Adipose tissue (tissue), 3 donors: ENCODE data around the gene CDC42BPB. TPM values are rescaled to one million over a fixed set of nuclear protein-coding genes. Genes with fewer than 3 reads are reported as not detected.

ENCODE experiments used
- H3K27ac ChIP-seq: one replicate; pipeline ENCODE4 v1.5.1; 2013; ENCODE audit warnings: low read depth, low read length
- WGBS, 3 donors: extraction: QIAGEN DNeasy Blood & Tissue Kit; methylation state at CpG; one replicate each; pipeline ENCODE4 v1.1.7; 2013; 5-methylcytosine and 5-hydroxymethylcytosine counted together
- polyA plus RNA-seq, 3 donors: library from polyadenylated mRNA; stranded (reverse); fragments of 200-250 nt; gene quantifications; one replicate each; pipeline ENCODE4 v1.2.3, GENCODE V29; 2013
- donor health status: healthy with polysubstance abuse.
- donor health status: Bipolar disorder and iron deficiency.
- donor health status: healthy.

The CDC42BPB gene
- polyA plus RNA-seq, 3 donors = 22.8 to 53.5 (median 39.0) TPM

- 76 to 90% (median 82%) methylated on average over 14 of the region's 14 CpGs for WGBS, 3 donors
- H3K27ac ChIP-seq = no peak overlapping the region
Measured at GRCh38 chr14:103007555-103007954, 49.8 kb downstream of the CDC42BPB start.

- H3K27ac ChIP-seq = no peak overlapping the region
- 95 to 98% (median 97%) methylated on average over 14 of the region's 14 CpGs for WGBS, 3 donors
Measured at GRCh38 chr14:103006991-103007520, 50.3 kb downstream of the CDC42BPB start.

GRCh38 chr14:103006106-103006505, 51.2 kb downstream of the CDC42BPB start:
- 93 to 96% (median 95%) methylated on average over 8 of the region's 8 CpGs for WGBS, 3 donors
- no peak overlapping the region for H3K27ac ChIP-seq

GRCh38 chr14:103003850-103004249, 53.5 kb downstream of the CDC42BPB start:
- H3K27ac ChIP-seq = no peak overlapping the region
- 75 to 93% (median 85%) methylated on average over 24 of the region's 24 CpGs for WGBS, 3 donors

- WGBS, 3 donors = 90 to 94% (median 93%) methylated on average over 14 of the region's 14 CpGs
- no peak overlapping the region for H3K27ac ChIP-seq
Measured at GRCh38 chr14:103003351-103003615, 54.1 kb downstream of the CDC42BPB start.

GRCh38 chr14:103002578-103003350, 54.6 kb downstream of the CDC42BPB start:
- WGBS, 3 donors = 87 to 95% (median 88%) methylated on average over 22 of the region's 22 CpGs
- no peak overlapping the region for H3K27ac ChIP-seq

GRCh38 chr14:103001651-103002396, 55.5 kb downstream of the CDC42BPB start:
- no peak overlapping the region for H3K27ac ChIP-seq
- WGBS, 3 donors = 85 to 91% (median 87%) methylated on average over 37 of the region's 37 CpGs

- 90 to 97% (median 93%) methylated on average over 16 to 18 of the region's 18 CpGs for WGBS, 3 donors
Measured at GRCh38 chr14:103001226-103001625, 56.1 kb downstream of the CDC42BPB start.

GRCh38 chr14:103000291-103000921, 56.9 kb downstream of the CDC42BPB start:
- 89 to 95% (median 94%) methylated on average over 21 of the region's 21 CpGs for WGBS, 3 donors
- no peak overlapping the region for H3K27ac ChIP-seq

More at GRCh38 chr14:103001226-103001625, 56.1 kb downstream of the CDC42BPB start:
- H3K27ac ChIP-seq = no peak overlapping the region

GRCh38 chr14:102999227-102999895, 58.0 kb downstream of the CDC42BPB start:
- H3K27ac ChIP-seq = no peak overlapping the region
- 95 to 97% (median 96%) methylated on average over 21 of the region's 21 CpGs for WGBS, 3 donors

GRCh38 chr14:102998393-102998792, 59.0 kb downstream of the CDC42BPB start:
- no peak overlapping the region for H3K27ac ChIP-seq
- WGBS, 3 donors = 83 to 93% (median 84%) methylated on average over 6 of the region's 6 CpGs

GRCh38 chr14:102996941-102997340, 60.4 kb downstream of the CDC42BPB start:
- WGBS, 3 donors = 82 to 95% (median 83%) methylated on average over 10 of the region's 10 CpGs
- no peak overlapping the region for H3K27ac ChIP-seq

GRCh38 chr14:102994689-102995088, 62.7 kb downstream of the CDC42BPB start:
- 56 to 79% (median 60%) methylated on average over 4 of the region's 4 CpGs for WGBS, 3 donors
- H3K27ac ChIP-seq = no peak overlapping the region

- 84 to 89% (median 86%) methylated on average over 3 of the region's 3 CpGs for WGBS, 3 donors
- no peak overlapping the region for H3K27ac ChIP-seq
Measured at GRCh38 chr14:102993523-102993922, 63.8 kb downstream of the CDC42BPB start.

GRCh38 chr14:102991376-102991775, 66.0 kb downstream of the CDC42BPB start:
- H3K27ac ChIP-seq = no peak overlapping the region
- 92 to 94% (median 93%) methylated on average over 3 of the region's 3 CpGs for WGBS, 3 donors

GRCh38 chr14:102988054-102988453, 69.3 kb downstream of the CDC42BPB start:
- 96 to 100% (median 100%) methylated on average over 1 of the region's 1 CpG for WGBS, 3 donors
- H3K27ac ChIP-seq = no peak overlapping the region

GRCh38 chr14:102986810-102987579, 70.4 kb downstream of the CDC42BPB start:
- no peak overlapping the region for H3K27ac ChIP-seq
- WGBS, 3 donors = 93 to 95% (median 94%) methylated on average over 19 of the region's 19 CpGs

- H3K27ac ChIP-seq = no peak overlapping the region
- WGBS, 3 donors = 74 to 88% (median 79%) methylated on average over 10 of the region's 10 CpGs
Measured at GRCh38 chr14:102985665-102986064, 71.7 kb downstream of the CDC42BPB start.
